ENCODE measurements around the gene TFR2. TPM values are rescaled to one million over a fixed set of nuclear protein-coding genes. Genes with fewer than 3 reads are reported as not detected.
A peak's percentile ranks its signal among the peaks of the same experiment; 100 is the strongest.

TFR2 gene
- total RNA-seq, 2 donors from 2014 or later = 0.29 to 0.79 TPM

DNA sequence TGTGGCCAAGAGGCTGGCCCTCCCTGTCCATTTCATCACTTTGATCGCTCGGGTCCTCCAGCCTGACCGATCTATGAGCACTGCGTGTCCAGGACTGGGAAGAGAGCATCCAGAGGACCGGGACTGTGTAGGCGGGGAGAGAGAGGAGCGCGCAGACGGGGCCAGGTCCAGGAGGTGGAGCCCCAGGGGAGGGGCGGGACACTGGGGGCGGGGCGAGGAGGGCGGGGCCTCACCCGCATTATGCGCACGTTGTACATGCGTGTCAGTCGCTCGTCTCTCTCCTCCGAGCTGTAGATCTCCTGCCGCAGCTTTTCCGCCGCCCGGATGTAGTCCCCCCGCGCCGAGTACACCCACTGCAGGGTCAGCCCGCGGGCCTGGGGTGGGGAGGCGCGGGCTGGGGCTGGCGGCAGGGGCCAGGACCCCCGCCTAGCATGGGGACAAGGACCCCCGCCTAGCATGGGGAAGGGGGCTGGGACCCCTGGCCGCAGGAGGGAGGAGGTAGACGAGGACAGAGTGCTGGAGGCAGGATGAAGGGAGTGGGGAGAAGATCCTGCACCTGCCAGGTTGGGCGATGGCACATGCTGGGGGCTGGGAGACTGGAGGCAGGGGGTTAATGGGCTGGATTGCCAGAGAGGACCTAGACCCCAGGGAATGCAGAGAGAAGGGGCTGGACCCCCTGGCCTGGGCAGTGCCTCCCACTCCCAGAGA, 14.7 kb downstream of the TFR2 start:
- DNase-seq (peak; percentile 86), ATAC-seq (peak; percentile 97 to 99)
- intact Hi-C loops (cut with DNase I) = no loop called here

DNA sequence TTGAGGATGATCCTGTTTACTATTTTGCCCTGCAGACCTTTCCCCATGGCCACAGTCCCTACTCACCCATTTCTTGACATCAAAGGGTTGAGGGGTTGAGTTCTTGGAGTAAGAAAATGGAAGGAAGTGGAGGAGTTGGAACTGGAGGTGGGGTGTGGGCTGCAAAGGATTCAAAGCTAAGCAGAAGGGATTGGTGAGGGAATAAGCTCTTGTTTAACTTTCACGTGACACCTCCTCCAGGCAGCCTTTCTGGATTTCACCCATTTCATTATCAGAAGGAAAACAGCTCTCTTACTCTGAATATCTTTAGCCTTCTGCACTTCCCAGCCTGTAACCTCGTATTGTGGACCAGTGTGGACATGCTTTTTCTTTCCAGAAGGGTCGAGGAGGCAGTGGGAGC, 15.3 kb downstream of the TFR2 start:
- intact Hi-C loops (cut with DNase I) = no loop called here
- no peak for DNase-seq
- no peak for ATAC-seq

DNA sequence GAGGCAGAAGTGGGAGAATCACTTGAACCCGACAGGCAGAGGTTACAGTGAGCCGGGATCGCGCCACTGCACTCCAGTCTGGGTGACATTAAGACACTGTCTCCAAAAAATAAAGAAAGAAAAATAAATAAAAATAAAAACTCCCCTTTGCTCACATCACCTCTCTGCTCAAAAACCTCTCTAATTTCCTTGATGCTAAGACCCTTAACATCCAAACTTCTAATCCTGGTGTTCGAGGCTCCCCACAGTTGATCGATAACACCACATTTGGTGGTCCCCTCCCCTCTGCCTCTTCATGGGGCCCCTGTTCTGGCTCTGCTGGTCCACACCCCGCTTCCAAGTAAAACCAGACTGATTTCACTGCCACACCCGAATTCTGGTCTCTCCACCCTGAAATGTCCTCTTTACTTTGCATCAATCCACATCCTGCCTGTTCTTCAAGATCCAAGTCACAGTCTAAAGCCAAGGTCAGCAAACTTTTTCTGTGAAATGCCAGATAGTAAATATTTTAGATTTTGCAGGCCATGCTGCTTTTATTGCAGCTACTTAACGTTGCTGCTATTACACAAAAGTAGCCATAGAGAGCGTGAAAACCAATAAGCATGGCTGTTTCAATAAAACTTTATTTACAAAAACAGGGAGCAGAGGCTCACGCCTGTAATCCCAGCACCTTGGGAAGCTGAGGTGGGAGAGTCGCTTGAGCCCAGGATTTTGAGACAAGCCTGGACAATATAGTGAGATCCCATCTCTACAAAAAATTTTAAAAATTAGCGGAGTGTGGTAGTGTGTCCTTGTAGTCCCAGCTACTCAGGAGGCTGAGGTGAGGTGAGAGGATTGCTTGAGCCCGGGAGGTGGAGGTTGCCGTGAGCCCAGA, 17.2 kb downstream of the TFR2 start:
- intact Hi-C loops (cut with DNase I) = no loop called here
- no peak for DNase-seq
- ATAC-seq = no peak

DNA sequence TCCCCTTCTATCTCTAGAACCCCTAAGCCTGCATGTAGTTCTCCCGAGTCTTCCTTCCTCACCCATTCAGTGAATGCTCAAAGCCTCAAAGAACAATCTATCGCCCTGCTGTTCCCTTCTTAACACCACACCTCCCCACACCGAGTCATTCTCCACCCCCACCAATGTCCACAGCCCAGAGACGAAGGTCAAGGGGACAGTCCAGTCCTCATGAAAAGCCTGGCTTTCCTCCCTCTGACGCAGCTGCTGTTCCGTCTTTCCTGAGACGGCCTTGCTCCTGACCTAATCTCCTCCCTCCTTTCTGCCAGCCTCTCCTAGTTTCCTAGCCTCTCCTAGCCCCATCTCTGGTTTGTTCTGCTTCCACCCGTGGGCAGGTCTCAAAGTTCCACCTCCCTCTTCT, 19.8 kb downstream of the TFR2 start:
- ATAC-seq = no peak
- DNase-seq = no peak
- intact Hi-C loops (cut with DNase I) = no loop called here

DNA sequence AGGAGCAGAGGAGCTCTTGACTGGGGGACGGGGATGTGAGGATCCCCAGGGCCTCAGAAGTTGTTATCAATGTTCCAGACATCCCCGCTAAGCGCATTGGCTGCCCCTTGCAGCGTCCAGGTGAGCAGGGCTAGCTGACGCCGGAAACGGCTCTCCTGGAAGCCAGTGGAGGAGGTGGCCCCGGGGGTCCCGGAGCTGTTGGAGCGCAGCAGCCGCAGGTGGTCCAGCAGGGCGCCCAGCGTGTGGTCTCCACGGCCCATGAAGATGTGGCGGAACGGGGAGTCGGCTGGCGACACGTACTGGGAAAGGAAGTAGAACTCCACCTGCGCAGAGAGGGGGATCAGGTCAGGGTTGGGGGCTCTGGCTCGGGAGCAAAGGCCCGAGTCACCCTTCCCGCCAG, 20.5 kb downstream of the TFR2 start:
- DNase-seq (no peak), ATAC-seq (no peak)
- intact Hi-C loops (cut with DNase I) = no loop called here

DNA sequence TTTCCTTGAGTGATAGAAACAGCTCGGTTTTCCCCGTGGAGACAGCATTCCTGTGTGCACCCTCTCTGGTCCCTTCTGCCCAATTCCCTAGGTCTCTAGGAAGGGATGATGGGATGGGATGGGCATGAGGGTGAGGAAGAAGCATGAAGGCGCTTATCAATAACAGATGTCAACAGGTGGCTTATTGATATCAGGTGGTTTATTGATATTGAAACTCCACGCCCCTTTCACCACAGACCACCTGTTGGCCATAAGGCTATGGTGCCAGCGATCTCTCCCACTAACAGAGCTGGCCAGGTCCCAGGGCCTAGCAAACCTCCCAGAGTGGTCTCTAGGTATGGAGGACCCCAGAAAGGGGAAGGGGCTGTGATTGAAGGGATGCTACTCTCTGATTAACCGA, 21.1 kb downstream of the TFR2 start:
- intact Hi-C loops (cut with DNase I) = no loop called here

DNA sequence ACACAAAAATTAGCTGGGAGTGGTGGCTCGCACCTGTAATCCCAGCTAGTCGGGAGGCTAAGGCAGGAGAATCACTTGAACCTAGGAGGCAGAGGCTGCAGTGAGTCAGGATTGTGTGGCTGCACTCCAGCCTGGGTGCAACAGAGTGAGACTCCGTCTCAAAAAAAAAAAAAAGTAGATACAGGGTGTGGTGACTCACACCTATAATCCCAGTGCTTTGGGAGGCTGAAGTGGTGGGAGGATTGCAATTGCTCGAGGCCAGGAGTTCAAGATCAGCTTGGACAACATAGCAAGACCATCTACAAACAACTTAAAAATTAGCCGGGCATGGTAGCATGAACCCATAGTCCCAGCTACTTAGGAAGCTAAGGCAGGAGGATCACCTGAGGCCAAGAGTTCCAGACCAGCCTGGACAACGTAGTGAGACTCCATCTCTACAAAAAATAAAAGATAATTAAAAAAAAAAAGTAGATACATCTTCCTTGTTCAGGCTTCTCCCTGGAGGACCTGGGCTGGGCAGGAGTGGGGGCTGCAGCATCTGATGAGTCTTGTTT, 27.0 kb downstream of the TFR2 start:
- intact Hi-C loops (cut with DNase I) = loop anchor here in 1 of 2 donors (5.0 kb wide), 1 partner anchor 63 kb away; no protein-coding TSS in a partner anchor
- DNase-seq (no peak), ATAC-seq (no peak)

More for the DNA sequence above, 21.1 kb downstream of the TFR2 start:
- DNase-seq = no peak
- no peak for ATAC-seq

DNA sequence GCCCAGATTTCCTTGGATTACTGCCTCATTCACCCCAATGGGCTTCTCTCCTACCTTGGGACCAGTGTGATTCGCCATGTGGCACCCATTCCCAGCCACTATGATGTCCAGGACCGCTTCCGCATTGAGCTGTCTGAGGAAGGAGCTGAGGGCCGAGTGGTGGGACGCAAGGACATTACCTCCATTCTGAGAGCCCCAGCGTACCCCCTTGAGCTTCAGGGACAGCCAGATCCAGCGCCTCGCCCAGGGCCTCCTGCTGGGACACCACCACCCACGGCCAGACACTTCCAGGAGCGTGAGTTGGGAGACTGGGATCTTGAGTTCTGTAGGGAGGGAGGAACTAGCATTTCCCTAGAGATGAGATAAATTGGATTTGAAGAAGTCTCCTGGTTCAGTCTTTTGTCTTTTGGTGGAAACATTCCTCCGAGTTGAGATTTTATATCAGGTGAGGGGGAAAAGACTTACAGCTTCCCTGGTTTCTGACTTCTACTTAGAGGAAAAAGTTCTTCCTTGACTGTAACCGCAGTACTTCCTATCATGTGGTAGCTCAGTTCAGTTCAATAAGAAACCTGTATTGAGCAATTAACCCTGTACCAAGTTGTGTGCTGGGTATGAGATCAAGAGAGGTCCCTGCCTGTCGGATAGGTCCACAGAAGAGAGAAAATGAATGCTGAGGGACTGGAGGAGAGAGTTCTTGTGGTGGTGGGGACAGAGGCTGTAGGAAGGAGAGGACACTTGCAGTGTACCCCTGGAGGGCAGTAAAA, 27.8 kb downstream of the TFR2 start:
- no peak for DNase-seq
- intact Hi-C loops (cut with DNase I) = loop anchor here in 1 of 2 donors (5.0 kb wide), 1 partner anchor 64 kb away; no protein-coding TSS in a partner anchor

DNA sequence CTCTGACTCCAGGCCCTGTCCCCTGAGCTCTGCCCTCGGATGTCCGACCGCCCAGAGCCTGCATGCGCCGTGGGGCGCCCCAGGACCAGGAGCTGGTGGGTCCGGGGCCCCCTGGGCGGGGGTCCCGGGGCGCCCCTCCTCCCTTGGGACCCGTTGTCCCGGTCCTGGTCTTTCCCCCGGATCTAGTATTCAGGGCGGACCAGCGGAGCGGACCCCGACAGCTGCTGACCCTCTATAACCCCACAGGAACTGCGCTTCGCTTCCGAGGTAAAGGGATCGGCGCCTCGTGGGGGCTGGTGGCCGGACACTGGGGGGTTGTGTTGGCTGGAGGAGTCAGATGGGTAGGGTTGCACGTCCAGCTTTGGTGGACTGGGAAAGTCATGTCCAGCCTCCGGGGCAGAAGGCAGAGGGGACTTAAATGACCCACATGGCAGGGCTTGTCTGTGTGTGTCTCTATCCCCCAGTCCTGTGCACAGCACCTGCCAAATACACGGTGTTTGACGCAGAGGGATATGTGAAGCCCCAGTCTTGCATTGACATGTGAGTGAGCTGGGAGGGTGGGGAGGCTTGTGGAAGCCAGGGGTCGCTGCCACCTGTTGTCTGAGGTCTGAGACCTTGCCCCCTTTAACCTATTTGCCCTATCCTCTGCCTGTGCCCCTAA, 28.5 kb downstream of the TFR2 start:
- ATAC-seq (peak; percentile 1 to 19), DNase-seq (no peak)
- intact Hi-C loops (cut with DNase I) = loop anchor here in 1 of 2 donors (5.0 kb wide), 1 partner anchor 64 kb away; no protein-coding TSS in a partner anchor

More for the DNA sequence above, 27.8 kb downstream of the TFR2 start:
- no peak for ATAC-seq

DNA sequence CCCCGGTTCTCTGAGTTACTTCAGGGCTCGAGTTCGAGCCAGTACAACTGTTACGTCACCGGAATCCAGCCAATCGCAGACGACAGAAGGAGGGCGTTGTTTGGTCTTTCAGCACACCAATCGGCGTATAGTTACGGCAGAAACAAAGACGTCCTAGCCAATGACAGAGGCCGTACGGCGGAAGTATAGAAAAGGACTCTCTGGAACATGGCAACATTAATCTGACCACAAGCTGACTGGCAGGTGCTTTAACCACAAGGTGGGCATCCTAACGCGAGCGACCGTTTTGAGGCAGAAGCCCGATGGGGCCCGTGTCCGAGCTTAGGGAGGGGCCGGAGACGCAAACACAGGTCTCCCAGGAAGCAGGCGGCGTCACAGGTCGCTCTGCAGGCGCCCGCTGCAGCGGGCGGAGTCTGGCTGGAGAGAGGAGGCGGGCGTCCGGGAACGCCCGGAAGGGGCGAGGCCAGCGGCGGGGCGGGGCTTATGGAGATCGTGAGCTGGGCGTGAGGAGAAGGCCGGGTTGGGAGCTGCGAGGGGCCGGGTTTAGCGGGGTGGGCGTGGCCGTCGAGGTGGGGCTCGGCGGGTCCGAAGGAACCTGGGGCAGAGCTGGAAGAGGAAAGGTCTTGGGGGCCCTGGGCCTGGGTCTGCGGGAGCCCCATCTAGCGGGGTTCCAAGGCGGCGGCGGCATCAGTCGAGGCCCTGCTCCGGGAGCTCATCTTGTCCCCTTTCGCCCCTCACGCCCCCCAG, 29.2 kb downstream of the TFR2 start, which contains the start of gene MOSPD3:
Gene MOSPD3, plus strand, starts transcription at position 558 of the 747 bp plus-strand sequence. CDS start 252 bp downstream, outside the sequence.
- intact Hi-C loops (cut with DNase I) = loop anchor here in 1 of 2 donors (5.0 kb wide), 1 partner anchor 65 kb away; no protein-coding TSS in a partner anchor
- ATAC-seq = peak; percentile 98 to 99
- peak; percentile 98 for DNase-seq

DNA sequence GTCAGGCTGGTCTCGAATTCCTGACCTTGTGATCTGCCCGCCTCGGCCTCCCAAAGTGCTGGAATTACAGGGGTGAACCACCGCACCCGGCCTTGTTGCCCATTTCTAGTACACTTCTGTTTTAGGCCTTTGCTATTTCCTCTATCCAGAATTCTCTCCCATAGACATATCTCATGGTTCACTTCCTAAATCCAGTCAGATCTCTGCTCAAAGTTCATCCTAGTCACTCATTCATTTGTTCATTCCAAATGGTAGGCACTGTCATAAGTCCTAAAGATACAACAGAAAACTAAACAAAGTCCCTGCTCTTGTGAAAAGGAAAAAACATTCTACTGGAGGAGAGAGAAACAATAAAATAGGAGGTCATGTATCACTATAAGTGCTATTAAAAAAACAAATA, 31.4 kb downstream of the TFR2 start:
- ATAC-seq (no peak), DNase-seq (no peak)
- intact Hi-C loops (cut with DNase I) = loop anchor here (5.0 to 10.0 kb wide), 2 partner anchors 67 to 75 kb away; no protein-coding TSS in a partner anchor

DNA sequence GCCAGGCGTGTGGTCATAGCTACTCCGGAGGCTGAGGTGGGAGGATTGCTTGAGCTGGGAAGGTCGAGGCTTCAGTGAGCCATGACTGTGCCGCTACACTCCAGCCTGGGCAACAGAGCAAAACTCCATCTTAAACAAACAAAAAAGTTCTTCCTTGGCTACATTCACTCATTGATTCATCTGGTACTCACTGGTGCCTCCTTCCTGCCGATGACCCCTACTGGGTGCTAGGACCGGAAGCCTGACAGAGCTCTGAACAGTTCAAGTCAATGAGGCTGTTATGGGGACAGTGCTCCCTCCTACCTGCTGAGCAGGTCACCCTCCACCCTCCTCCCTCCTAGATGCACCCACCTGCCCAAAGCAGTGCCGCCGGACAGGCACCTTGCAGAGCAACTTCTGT, 34.2 kb downstream of the TFR2 start:
- ATAC-seq (no peak), DNase-seq (no peak)
- intact Hi-C loops (cut with DNase I) = loop anchor here in 1 of 2 donors (10.0 kb wide), 1 partner anchor 78 kb away; no protein-coding TSS in a partner anchor

DNA sequence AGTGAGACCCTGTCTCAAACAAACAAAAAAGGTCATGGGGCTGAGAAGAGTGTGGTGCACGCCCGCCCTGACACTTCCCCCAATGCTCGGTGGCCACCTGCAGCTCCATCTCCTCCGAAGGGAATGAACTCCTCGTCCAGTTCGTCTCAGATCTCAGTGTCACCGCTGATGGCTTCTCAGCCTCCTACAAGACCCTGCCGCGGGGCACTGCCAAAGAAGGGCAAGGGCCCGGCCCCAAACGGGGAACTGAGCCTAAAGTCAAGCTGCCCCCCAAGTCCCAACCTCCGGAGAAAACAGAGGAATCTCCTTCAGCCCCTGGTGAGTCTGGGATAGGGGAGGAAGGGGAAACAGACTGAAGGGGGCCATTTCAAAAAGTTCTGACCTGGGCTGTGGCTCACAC, 35.0 kb downstream of the TFR2 start:
- intact Hi-C loops (cut with DNase I) = loop anchor here in 1 of 2 donors (10.0 kb wide), 1 partner anchor 78 kb away; no protein-coding TSS in a partner anchor
- DNase-seq (no peak), ATAC-seq (no peak)

DNA sequence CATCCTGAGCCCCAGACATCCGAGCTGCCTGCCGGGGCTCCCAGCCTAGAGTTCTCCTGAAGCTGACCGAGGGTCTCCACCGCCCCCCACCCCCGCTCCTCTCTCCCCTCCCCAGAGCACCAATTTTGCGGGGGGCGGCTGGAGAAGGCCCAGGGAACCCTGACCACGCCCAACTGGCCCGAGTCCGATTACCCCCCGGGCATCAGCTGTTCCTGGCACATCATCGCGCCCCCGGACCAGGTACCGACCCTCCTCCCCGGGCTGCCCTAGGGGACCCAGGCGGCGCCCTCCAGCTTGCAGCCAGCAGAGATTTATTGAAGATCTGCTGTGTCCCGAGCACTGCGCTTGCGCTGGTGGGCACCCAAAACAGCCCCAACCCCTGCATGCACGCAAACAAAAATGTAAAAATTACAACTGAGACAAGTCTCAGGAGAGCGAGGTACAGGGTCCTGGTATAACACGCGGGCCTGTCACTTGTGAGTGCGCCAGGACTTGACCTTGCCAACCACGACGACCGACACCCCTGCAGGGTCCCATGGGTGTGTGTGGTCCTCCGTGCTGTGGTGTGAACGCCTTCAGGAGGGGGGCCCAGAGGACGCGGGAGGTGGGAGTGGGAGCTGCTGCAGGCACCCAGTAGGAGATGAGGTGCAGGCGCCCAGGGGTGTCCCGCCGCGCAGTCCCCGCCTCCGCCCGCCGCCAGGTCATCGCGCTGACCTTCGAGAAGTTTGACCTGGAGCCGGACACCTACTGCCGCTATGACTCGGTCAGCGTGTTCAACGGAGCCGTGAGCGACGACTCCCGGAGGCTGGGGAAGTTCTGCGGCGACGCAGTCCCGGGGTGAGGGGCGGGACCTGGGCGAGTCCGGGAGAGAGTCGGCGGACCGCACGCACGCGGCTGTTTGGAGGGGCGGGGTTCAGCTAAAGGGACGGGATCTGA, 36.1 kb downstream of the TFR2 start:
- DNase-seq (peak; percentile 63), ATAC-seq (peak; percentile 7 to 20)
- intact Hi-C loops (cut with DNase I) = loop anchor here in 1 of 2 donors (10.0 kb wide), 1 partner anchor 80 kb away; no protein-coding TSS in a partner anchor

DNA sequence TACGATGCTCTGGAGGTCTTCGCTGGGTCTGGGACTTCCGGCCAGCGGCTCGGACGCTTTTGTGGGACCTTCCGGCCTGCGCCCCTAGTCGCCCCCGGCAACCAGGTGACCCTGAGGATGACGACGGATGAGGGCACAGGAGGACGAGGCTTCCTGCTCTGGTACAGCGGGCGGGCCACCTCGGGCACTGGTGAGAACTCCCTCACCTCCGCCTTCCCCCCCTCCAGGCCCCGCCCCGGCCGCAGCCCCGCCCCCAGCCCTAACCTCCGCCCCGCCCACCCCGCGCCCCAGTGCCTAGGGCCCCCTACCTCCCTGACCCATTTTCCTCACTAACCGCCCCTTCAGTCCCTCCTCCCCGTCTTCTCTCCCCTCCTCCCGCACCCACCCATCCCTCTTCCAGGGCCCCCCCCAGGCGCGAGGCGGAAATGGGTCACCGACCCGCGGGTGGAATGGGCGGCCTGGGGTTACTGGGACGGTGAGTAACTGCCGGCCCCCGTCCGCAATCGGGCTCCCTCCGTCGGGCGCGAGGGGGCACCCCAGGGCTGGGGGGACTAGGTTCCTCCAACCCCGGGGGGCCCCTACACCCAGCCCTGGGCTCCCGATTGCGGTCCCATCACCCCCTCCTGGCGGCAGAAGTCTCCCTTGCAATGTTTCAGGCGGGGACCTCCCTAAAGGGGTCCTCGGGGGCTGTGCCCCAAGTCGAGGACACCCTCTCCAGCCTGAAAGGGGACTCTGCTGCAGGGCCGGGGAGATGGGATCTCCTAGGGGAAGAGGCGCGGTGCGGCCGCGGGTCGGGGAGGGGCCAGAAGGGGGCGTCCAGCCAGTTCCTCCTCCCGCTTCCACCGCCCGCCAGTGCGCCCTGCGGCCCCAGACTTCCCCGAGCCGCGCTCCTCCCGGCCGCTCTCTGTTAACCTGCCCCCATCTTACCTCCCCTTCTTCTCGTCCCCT, 37.0 kb downstream of the TFR2 start:
- DNase-seq (peak; percentile 79), ATAC-seq (peak; percentile 79 to 85)
- intact Hi-C loops (cut with DNase I) = loop anchor here in 1 of 2 donors (10.0 kb wide), 1 partner anchor 80 kb away; no protein-coding TSS in a partner anchor

Data from left cardiac atrium (tissue), 4 donors.